NCI-H345 treated with DMSO at 0.1 percent for 48 hours (cell line): ENCODE measurements around the gene OSBPL5.

Source experiments
- DNase-seq: peaks from one replicate; lab custom pipeline; 2025; ENCODE audit not compliant: unreplicated experiment; lab: John Stamatoyannopoulos, UW

The OSBPL5 gene

DNA sequence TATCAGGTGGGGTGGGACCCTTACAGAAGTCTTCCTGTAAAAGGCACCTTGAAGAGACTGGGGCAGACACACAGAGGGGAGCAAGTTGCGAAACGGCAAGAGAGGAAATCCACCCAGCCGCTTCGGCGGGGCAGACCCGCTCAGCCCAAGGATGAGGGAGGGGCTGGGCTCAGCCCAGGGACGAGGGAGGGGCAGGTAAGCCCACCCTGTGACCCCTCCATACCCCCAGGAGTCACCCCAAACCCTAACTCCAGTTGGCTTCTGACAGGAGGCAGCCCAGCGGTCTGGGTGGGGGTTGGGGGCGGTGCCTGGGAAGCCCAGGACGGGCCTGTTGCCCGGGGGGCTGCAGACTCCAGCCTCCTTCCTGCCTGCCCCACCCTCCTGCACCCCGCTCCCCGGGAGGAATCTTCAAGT, 965 bp downstream of the OSBPL5 start:
- no peak for DNase-seq

DNA sequence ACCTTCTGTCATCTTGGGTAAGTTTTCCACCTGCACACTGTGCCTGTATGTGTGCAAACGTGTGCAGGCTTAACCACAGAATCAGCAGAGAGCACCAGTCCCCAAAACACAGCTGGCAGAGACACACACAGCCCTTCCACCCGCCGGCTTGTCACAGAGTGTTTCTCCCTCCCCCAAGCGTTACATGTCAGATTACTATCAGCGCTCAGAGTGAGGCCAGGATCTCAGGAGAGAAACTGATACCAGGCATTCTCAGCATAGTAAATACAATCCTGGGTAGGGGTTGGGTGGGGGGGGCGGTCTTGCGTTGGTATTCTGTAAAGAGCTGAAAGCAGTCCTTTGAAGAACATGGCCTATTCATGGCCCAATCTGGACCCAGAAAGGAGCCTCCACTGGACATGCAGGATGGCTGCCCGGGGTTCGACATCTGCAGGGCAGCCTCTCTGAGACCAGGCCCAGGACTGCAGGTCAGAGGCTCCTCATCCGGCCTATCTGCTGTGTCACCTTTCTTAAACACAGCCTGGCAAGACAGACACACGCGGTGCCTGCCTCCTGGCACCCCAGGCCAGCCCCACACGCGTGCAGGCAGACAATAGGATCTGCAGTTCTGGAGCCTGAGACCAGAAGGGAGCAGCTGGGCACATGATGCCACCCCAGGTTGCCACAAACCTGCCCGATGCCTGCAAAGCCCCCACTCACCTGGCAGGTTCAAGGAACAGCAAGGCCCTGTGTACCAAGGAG, 1.7 kb downstream of the OSBPL5 start:
- DNase-seq: no peak

DNA sequence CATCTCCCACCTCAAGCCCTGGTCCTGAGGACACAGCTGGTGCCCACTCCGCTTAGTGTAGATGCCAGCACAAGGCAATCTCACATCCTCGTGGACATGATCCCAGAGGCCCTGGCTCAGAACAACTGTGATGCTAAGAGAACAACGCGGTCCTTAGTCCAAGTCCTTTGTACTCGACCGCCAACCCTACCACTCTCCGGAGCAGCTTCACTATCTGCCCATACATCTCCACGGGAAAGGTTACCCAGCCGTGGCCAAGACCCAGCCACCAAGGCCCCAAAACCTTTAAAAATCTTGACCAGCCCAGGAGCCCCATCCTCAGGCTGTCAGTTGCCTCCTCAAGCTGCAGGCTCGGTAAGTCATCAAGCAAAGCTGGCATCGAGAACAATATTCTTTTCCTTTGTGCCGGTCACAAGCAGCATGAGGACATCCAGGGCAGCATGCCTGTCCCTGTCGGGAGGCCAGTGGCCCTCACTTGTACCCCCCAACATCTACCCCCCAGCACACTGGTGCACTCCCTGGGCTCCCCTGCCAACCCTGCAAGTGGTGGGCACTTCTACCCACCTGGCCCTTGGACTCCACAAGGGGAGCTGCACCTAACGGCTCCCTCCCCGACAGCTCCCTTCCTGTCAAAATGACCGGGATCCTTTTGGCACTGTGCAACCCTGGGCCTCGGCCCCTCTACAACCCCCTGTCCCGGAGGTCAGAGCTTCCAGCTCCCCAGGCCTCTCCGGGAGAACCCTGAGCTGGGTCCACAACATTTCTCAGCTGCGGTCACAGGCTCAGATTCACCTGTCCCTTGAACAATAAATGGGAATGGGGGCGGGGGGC, 2.5 kb downstream of the OSBPL5 start:
- DNase-seq: no peak

DNA sequence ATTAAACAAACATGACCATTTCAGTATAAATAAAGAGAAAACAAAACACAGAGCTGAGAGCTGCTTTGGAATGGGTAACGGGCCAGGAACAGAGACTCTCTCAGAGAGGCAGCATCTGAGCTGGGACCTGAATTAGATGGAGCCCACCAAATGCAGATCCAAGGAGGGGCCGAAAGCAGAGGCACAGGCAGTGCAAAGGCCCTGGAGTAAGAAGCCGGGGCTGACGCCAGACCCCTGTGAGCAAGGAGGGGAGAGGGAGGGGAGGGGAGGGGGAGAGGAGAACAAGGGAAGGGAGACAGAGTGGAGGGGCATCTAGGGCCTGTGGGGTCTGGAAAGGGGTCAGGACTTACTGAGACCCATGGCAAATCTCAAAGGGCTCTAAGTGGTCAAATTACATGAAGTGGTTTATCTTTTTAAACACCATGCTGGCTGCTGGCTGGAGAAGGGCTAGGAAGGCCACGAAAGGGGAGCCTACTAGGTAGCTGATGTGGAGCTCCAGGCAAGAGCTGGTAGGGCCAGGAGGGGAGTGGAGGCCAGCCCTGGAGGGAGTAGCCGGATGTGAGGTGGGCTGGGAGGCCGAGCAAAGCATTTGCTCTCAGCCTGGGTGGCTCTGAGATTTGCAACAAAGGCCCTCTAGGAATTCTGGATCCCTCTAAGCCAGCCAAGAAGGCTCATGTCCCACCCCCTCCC, 3.2 kb downstream of the OSBPL5 start:
- no peak for DNase-seq

DNA sequence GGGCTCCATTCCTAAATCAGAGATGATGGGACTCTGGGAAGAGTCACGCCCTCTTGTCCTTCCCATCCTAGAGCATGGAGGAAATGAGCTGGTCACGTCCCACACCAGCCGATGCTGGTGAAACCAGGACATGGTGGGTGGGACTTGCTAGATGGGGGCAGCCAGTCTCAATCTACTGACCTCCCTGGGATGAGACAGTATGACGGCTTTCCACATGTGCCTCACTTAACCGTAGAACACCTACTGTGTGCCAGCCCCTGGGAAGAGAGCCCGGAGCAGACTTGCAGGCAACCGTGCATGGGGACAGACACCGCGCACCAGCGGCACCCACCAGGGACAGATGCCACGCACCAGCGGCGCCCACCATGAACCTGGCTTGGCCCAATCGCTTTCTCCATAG, 3.8 kb downstream of the OSBPL5 start:
- no peak for DNase-seq

DNA sequence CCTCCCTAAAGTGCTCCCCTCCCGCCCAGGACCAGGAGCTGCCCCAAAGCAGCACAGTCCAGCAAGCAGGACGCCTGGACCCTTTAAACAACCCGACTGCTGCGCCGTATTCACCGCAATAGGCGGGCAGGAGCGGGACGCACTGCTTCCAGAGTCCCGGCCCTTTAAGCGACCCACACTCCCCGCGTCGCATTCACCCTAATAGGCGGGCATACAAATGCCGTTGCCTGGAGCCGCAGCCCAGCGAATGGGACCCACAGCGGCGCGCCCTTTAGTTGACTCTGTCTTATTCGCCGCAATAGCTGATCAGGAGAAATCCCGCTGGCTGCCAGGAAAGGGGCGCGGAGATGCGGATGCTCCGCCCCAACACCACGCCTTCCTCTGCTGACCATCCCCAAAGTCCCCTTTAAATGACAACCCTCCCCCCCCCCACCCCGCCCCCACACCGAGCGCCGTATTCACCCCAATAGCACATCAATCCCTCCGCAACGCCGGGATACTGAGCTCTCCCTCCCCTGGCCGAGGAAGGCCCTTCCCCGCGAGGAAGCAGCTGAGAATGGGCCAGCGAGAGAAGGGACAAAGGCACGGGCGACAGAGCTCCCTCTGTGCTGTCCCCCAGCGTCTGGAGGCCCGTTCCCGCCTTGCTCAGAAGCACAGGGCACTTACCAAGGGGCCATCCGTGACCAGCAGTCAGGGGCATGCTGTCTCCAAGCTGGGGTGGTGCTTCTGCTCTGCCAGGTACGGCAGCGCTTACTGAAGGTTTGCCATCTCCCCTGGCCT, 4.7 kb downstream of the OSBPL5 start:
- DNase-seq: peak; percentile 49

DNA sequence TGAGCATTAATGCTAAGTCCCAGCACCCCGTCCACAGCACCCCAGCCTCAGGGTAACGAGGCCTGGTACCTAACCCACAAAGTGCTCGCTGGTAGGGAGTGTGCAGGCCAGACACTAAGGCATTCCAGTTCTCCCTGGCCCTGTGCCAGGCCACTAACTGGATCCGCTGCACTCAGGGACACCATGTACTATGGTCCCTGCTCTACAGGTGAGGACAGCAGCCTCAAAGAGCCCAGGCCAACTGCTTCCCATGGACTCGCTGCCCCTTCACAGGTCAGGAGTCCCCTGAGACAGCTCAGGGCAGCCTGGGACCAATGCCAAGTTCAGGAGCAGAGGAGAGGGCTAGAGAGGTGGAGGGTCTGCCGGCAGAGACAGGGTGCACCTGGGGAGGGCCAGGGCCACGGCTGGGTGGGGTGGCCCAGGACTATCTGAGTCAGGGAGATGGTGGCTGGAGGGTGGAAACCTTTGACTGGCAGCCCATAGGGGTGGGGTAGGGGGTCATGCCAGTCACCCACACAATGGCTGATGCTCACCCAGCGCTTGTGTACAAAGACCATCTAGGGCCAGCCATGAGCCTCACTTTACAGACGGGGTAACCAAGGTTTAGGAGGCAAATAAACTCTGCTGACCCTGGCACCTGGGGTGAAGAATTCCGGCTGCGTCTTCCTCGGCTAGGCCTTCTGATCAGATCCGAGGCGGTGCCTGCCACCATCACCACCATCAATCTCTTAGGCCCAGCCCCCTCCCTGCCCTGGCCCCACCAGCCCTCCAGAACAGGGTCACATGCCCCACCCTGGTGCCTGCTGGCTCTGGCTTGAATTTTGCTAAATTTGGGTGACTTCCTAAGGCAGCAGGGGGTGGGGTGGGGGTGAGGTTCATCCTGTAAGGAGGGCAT, 5.6 kb downstream of the OSBPL5 start:
- no peak for DNase-seq

DNA sequence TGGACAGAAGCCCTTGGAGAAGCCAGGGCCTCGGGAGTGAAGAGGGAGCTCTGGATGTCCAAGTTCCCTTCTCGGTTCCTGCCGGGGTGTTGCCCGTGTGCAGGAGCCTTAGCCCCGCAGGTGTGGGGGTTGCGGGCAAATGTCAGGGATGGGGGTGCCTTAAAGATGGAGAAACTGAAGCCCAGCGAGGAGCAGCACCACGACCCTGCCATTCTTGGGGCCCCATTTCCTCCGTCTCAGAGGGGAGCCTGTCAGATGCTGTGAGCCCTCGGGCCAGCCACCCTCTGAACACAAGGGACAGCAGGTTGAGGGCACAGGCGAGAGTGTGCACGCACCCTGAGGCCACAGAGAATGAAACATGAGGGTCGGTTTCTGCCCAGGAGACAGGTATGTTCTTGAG, 6.3 kb downstream of the OSBPL5 start:
- no peak for DNase-seq

DNA sequence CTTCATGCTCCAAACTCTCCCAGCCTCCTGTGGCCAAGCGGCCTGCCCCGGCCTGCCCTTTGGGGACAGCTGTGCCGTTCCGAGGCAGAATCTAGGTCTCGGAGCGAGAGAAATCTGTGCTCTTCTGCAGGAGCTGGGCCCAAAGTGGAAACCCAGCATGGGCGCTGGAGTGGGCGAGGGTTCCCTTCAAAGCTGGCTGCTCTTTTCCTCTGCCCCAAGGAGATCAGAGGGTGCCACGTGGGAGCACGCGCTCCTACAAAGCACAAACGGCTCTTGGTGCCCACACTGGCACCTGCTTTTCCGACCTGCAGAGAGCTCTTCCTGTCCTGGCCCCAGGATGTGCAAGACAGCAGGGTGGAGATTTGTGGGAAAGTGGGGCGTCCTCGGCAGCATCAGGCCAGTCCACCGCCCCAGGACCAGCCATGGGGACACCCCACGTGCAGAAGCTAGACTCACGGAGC, 6.9 kb downstream of the OSBPL5 start:
- DNase-seq: no peak

DNA sequence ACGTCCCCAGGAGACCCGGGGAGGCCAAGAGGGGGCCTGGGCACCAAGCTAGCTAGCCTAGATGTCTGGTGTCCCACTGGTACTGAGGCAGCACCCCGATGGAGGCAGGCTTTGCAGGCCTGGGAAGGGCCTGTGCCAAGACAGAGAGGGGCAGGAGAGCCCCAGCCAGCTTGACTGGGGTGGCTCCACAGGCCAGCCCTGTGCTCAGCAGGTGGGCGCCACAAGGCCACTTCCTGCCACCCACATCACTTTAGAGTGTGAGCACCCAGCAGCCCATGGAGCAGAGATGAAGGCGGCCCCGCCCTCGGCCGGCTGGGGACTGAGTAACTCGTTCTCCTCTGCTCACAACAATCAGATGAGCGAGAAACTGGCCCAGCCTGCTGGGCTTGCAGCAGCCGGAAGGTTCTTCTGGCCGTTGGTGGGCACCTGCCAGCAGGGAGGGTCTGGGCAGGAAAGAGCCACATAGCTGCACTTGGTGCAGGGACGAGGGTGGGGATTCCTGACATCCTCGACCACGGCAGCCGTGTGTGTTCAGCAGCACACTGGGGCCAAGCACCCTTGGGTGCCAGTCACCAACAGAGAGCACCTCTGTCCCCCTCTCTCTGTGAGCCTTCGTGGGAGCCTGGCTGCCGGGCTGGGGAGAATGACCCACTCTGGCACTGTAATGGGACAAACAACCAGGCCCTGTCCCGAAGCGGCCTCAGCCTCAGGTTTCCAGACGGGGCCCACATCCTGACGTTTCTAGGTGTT, 7.6 kb downstream of the OSBPL5 start:
- no peak for DNase-seq

DNA sequence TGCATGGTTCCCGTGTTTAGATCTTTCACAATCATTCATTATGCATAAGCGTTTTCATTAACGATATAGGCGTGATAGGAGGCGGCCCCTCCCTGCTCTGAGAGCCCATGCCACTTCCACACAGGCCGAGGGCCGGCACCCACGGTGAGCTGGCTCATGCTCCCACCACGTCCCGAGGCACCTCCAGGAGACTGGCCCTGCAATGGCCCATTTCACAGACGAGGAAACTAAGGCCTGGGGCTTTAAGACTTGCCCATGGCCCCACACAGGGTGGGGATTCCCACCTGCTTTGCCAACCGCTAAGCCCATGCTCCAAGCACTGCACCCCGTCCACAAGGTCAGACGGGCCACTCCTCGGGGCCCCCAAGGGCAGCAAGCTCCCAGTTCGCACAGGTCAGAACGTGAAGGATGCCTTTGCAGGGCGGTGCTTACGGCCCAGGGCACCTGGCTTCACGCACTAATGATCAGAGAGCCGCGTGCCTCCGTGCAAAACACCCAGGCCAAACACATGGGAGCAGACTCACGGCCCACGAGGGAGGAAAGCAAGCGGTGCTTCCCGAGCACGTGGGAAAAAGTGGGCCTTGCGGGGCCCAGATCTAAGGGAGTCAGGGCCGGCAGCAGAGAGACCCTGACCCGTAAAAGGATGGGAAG, 8.3 kb downstream of the OSBPL5 start:
- no peak for DNase-seq

DNA sequence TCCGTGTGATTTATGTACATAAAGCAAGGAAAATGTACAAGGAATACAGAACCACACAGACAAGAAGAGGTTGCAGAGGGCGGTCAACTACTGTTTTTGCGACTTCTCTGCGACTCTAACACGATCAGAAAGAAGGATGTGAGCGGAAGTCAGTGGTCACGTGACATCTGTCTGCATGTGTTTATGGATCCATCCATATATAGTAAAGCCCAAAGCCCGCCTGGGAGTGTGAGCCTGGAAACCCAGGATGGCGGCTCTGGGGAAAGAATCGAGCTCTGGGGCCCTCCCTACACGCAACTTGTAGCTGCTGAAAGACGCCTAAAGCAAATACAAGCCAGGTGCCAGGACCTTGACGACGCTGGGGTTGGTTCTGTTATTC, 8.8 kb downstream of the OSBPL5 start:
- DNase-seq: no peak

DNA sequence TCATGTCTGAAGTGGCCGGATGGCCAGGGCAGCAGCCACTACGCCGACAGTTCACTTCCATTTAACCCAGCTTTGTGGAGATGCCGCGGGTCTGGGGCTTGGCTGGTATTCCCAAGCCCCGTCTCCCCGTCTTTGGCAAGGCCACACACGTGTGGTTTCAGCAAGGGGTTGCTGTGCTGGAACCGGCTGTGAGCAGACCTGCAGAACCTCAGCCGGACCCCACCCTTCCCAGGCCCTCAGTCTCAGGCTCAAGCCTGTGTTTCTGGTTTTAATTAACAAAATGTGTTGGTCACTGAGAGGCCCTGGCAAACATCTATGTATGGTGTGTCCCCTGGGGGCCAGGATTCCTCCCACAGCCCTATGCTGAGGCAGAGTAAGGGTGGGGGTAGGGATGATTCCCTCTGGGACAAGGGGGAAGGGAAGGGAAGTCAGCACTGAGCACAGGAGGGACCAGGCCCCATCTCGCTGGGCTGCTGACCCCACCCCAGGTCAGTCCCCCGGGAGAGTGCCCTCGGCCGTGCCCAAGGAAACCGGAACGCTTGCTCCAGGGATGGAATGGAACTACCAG, 9.3 kb downstream of the OSBPL5 start:
- no peak for DNase-seq

DNA sequence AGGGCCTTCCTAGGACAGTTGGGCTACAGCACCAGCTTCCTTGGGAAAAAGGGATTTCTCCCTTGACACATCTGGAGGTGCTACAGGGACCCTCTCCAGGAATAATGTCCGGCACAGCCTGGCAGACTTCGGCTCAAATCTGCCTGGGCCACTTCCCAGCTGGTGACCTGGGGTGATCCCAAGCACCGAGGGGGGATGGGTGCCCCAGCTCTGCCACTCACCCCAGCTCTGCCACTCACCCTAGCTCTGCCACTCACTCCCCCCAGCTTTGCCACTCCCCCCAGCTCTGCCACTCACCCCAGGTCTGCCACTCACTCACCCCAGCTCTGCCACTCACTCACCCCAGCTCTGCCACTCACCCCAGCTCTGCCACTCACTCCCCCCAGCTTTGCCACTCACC, 9.9 kb downstream of the OSBPL5 start:
- no peak for DNase-seq

DNA sequence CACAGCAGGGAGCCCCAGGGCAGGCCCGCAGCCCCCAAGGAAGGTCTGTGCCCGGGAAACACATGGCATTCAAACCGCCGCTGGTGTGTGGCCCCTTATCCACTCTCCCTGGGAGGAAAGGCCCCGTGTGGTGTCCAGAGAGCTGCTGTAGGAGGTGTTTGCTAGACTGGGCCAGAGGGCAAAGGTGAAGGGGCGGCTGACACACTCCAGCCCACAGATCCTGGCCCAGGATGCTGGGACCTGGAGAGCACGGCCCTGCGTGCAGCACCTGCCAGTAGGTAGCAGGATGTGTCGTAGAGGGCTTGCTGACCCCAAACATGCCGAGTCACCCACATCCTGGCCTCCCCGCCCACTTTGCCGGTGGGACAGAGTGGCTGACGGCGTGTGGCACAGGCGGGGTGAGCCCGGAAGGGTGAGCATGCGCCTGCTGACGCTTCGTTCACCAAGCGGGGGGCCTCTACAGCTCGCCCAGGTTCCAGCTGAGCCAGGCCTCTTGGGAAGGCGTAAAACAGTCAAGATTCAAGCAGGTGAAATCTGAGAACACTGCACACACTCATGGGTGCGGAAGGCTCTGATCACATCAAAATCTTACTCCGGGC, 11.0 kb downstream of the OSBPL5 start:
- no peak for DNase-seq

DNA sequence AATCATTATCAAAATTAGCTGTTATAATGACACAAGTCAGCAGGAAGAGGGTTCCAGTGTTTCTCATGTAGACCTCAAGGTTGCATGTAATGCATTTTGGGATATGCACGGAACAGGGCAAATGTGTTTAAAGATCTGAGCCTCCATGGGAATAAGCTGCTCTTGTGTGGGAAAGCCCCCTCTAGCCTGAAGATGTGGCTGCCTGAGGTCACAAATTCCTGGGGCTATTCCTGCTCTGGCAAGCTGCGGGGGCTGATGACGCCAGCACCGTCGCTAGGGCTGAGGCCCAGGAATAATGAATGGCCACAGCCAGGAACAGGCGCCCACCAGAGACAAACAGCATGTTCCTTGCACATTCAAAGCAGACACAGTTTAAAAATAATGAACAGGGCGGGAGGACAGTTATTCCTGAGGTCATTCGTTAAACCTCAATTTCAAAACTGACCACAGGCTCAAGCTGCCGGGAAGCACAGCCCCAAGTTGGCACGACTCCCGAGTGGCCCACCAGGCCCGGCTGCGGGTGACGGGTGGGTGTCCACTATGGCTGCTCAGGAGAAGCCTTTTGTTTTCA, 11.7 kb downstream of the OSBPL5 start:
- no peak for DNase-seq

DNA sequence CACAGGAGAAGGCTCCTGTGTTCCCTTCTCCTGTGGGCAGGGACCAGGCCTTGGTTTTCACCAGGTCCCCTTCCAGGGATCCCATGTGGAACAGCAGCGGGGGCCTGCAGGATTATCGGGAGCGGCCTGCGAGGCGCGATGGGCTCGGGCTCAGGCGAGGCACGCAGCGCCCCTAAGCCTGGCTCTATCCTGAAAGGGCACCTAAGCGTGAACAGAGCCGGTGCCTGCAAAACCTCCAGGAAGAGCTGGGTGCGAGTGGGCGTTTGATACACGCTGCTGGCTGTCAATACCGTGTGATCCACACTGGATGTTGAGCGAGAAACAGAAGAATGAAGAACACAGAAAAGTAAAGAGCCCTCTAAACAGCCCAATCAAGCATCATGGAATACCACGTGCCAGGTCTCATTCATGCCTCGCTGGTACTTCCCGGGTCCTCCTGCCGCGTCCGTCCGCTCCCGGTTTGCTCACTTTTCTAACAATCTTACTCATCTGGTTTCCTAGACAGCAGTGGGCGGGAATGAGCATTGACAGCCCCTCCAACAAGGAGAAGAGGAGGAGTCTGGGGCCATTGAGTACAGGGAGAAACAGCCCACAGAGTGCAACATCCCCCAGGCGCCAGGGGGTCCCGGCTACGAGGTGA, 12.5 kb downstream of the OSBPL5 start:
- DNase-seq: no peak
